Measurements from ENCODE around the gene TUBA3D.
"Not testable (repeated sequence)": the region's sequence is repeated elsewhere in the genome, so short reads cannot be mapped to it uniquely, and the experiment has no call there.

The TUBA3D gene

DNA sequence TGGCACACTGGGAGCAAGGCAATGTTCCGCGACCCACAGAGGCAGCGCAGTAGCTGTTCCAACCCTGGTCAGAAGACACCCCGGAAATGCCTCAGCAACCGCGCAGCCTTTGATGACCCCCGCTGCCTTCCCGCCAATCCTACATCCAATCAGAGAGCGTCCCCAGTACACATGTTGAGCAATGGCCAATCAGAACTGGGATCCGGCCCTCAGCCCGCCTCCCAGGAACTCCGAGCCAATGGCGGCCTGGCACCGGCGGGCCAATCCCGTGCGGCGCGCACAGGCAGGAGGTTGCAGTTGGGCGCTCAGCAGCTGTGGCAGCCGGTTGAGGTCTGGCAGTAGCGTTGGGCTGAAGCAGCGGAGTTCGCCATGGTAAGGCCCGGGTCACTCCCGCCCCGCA, at the start of gene TUBA3D:
TSS of gene TUBA3D (plus strand) at position 289 of the 400 bp plus-strand sequence. CDS start at position 370, 81 bp downstream.
- no peak for DNase-seq (ENCODE audit: low read depth)

DNA sequence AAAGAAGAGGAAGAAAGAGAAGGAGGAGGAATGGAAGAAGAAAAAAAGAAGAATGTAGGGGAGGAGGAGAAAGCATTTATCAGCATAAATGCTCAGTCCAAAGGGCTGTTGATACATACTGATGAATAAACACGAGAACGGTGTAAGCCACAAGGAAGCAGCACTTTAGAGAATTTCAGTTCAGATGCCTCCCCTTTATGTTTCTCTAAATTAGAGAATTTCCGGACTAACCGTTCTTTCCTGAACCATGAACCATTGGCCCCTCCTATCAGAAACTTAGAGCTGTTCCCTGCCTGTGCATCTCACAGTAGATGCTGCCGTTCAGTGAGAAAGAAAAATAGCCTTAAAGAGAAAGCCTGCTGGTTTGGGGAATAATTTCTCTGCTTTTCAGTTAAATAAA, 49.2 kb upstream of the TUBA3D start:
- no peak for DNase-seq (ENCODE audit: low read depth)

- no peak for DNase-seq (ENCODE audit: low read depth)
Measured at GRCh38 chr2:131431336-131431735, 44.6 kb upstream of the TUBA3D start.

- not testable (repeated sequence) for DNase-seq (ENCODE audit: low read depth)
Measured at GRCh38 chr2:131440742-131441468, 35.0 kb upstream of the TUBA3D start.

- not testable (repeated sequence) for DNase-seq (ENCODE audit: low read depth)
Measured at GRCh38 chr2:131444736-131445514, 31.0 kb upstream of the TUBA3D start.

GRCh38 chr2:131445515-131445797, 30.5 kb upstream of the TUBA3D start:
- not testable (repeated sequence) for DNase-seq (ENCODE audit: low read depth)

- no peak for DNase-seq (ENCODE audit: low read depth)
Measured at GRCh38 chr2:131445896-131446295, 30.0 kb upstream of the TUBA3D start.

- DNase-seq (ENCODE audit: low read depth): not testable (repeated sequence)
Measured at GRCh38 chr2:131447981-131448380, 27.9 kb upstream of the TUBA3D start.

GRCh38 chr2:131451265-131451949, 24.5 kb upstream of the TUBA3D start:
- DNase-seq (ENCODE audit: low read depth): not testable (repeated sequence)

GRCh38 chr2:131454914-131455313, 21.0 kb upstream of the TUBA3D start:
- not testable (repeated sequence) for DNase-seq (ENCODE audit: low read depth)

GRCh38 chr2:131467722-131468121, 8.2 kb upstream of the TUBA3D start:
- not testable (repeated sequence) for DNase-seq (ENCODE audit: low read depth)

GRCh38 chr2:131470944-131471343, 5.0 kb upstream of the TUBA3D start:
- DNase-seq (ENCODE audit: low read depth): not testable (repeated sequence)

DNA sequence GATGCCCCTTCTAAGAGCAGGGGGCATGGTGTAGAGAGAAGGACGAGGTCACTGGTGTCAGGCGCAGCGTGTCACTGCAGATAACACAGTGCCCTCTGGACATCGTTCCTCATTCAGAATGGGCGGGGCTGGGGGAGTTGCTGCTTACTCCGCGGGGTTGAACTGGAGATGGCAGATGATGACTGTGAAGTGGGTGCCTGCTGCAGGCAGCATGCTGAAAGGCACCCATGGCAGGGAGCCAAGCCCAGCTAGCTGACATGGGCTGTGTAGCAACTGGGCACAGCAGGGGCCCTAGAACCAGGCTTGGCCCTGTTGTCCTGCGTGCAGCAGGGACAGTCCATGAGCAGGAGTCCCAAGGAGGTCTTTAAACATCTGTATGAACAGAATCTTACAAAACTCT, 4.3 kb upstream of the TUBA3D start:
- not testable (repeated sequence) for DNase-seq (ENCODE audit: low read depth)

GRCh38 chr2:131473266-131473665, 2.7 kb upstream of the TUBA3D start:
- DNase-seq (ENCODE audit: low read depth): not testable (repeated sequence)

DNA sequence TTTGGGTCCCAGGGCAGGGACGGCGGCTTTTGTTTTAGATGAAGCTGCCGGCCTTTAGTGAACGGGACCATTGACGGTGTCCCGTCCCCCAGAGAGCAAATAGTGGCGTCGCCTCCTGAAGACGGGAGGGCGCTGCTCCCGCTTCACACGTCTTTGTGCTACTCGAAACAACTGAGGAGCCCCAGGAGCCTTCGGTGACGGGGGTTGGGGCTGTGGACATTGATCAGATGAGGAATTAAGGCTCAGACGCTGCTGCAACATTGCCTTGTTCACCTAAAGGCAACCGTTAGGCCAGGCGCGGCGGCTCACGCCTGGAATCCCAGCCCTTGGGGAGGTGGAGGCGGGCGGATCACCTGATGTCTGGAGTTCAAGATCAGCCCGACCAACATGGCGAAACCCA, 444 bp downstream of the TUBA3D start:
- DNase-seq (ENCODE audit: low read depth): not testable (repeated sequence)

- not testable (repeated sequence) for DNase-seq (ENCODE audit: low read depth)
Measured at GRCh38 chr2:131477227-131477626, 1.3 kb downstream of the TUBA3D start.

- DNase-seq (ENCODE audit: low read depth): not testable (repeated sequence)
Measured at GRCh38 chr2:131478074-131478849, 2.3 kb downstream of the TUBA3D start.

- DNase-seq (ENCODE audit: low read depth): not testable (repeated sequence)
Measured at GRCh38 chr2:131478850-131479461, 3.0 kb downstream of the TUBA3D start.

DNA sequence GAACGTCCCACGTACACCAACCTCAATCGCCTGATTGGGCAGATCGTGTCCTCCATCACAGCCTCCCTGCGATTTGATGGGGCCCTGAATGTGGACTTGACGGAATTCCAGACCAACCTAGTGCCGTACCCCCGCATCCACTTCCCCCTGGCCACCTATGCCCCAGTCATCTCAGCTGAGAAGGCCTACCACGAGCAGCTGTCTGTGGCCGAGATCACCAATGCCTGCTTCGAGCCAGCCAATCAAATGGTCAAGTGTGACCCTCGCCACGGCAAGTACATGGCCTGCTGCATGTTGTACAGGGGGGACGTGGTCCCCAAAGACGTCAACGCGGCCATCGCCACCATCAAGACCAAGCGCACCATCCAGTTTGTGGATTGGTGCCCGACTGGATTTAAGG, 4.4 kb downstream of the TUBA3D start:
- DNase-seq (ENCODE audit: low read depth): not testable (repeated sequence)

- DNase-seq (ENCODE audit: low read depth): not testable (repeated sequence)
Measured at GRCh38 chr2:131482506-131483155, 6.7 kb downstream of the TUBA3D start.
